ENCODE results near the gene ALPK3.

The ALPK3 gene

GRCh38 chr15:84783493-84784251, 33.5 kb upstream of the ALPK3 start:
- peaks cover 36 to 46% of the 10 kb centered on the region in 2 donors for H3K36me3 ChIP-seq (ENCODE audit: control insufficient read depth in 2 of 2, insufficient read depth in 2 of 2, low read length in 2 of 2)
- no peak overlapping the region for H3K4me3 ChIP-seq (ENCODE audit: low read length in 2 of 2)
- H3K9me3 ChIP-seq (ENCODE audit: control insufficient read depth in 2 of 2, low read length in 2 of 2): no peaks in the 10 kb centered on the region
- H3K27ac ChIP-seq (ENCODE audit: low read depth in 2 of 2, low read length in 2 of 2): no peak overlapping the region
- H3K9ac ChIP-seq (ENCODE audit: low read depth in 1 of 2, low read length in 2 of 2): no peak overlapping the region
- no peaks in the 10 kb centered on the region for H3K27me3 ChIP-seq (ENCODE audit: control insufficient read depth in 2 of 2, insufficient read depth in 2 of 2, low read length in 2 of 2)
- no peaks in the 10 kb centered on the region for H3K4me1 ChIP-seq (ENCODE audit: control insufficient read depth in 2 of 2, insufficient read depth in 2 of 2, low read length in 2 of 2)

- H3K4me3 ChIP-seq (ENCODE audit: low read length in 2 of 2): no peak overlapping the region
Observed at GRCh38 chr15:84784262-84784661, 32.9 kb upstream of the ALPK3 start.

GRCh38 chr15:84785053-84785452, 32.1 kb upstream of the ALPK3 start:
- Histone ChIP-seq H3K4me1 (ENCODE audit: control insufficient read depth in 2 of 2, insufficient read depth in 2 of 2, low read length in 2 of 2) (no peaks in the 10 kb centered on the region), H3K36me3 (ENCODE audit: control insufficient read depth in 2 of 2, insufficient read depth in 2 of 2, low read length in 2 of 2) (peaks cover 36 to 45% of the 10 kb centered on the region in 2 donors), H3K27ac (ENCODE audit: low read depth in 2 of 2, low read length in 2 of 2) (no peak overlapping the region)

More at GRCh38 chr15:84784262-84784661, 32.9 kb upstream of the ALPK3 start:
- Histone ChIP-seq H3K27ac (ENCODE audit: low read depth in 2 of 2, low read length in 2 of 2) (no peak overlapping the region), H3K9ac (ENCODE audit: low read depth in 1 of 2, low read length in 2 of 2) (no peak overlapping the region), H3K9me3 (ENCODE audit: control insufficient read depth in 2 of 2, low read length in 2 of 2) (no peaks in the 10 kb centered on the region), H3K36me3 (ENCODE audit: control insufficient read depth in 2 of 2, insufficient read depth in 2 of 2, low read length in 2 of 2) (peaks cover 36 to 45% of the 10 kb centered on the region in 2 donors), H3K4me1 (ENCODE audit: control insufficient read depth in 2 of 2, insufficient read depth in 2 of 2, low read length in 2 of 2) (no peaks in the 10 kb centered on the region), H3K27me3 (ENCODE audit: control insufficient read depth in 2 of 2, insufficient read depth in 2 of 2, low read length in 2 of 2) (no peaks in the 10 kb centered on the region)

DNA sequence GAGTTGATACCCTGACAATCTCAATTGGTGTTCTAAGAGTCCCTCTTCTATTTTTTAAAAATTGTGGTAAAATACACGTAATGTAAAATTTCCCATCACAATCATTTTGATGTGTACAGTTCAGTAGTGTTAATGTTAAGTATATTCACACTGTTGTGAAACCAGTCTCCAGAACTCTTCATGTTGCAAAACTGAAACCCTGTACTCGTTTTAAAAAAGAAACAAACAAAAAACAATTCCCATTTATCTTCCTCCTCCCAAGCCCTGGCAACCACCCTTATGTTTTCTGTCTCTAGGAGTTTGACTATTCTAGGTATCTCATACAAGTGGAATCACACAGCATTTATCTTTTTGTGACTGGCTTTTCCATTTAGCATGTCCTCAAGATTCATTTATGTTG, 28.7 kb upstream of the ALPK3 start:
- H3K27ac ChIP-seq (ENCODE audit: low read depth in 2 of 2, low read length in 2 of 2): no peak overlapping the region
- H3K4me3 ChIP-seq (ENCODE audit: low read length in 2 of 2): no peak overlapping the region
- H3K27me3 ChIP-seq (ENCODE audit: control insufficient read depth in 2 of 2, insufficient read depth in 2 of 2, low read length in 2 of 2): no peaks in the 10 kb centered on the region
- peaks cover 42 to 55% of the 10 kb centered on the region in 2 donors for H3K36me3 ChIP-seq (ENCODE audit: control insufficient read depth in 2 of 2, insufficient read depth in 2 of 2, low read length in 2 of 2)
- H3K9ac ChIP-seq (ENCODE audit: low read depth in 1 of 2, low read length in 2 of 2): no peak overlapping the region
- H3K9me3 ChIP-seq (ENCODE audit: control insufficient read depth in 2 of 2, low read length in 2 of 2): no peaks in the 10 kb centered on the region
- H3K4me1 ChIP-seq (ENCODE audit: control insufficient read depth in 2 of 2, insufficient read depth in 2 of 2, low read length in 2 of 2): no peaks in the 10 kb centered on the region

More at GRCh38 chr15:84785053-84785452, 32.1 kb upstream of the ALPK3 start:
- no peaks in the 10 kb centered on the region for H3K27me3 ChIP-seq (ENCODE audit: control insufficient read depth in 2 of 2, insufficient read depth in 2 of 2, low read length in 2 of 2)
- no peak overlapping the region for H3K4me3 ChIP-seq (ENCODE audit: low read length in 2 of 2)
- H3K9me3 ChIP-seq (ENCODE audit: control insufficient read depth in 2 of 2, low read length in 2 of 2): no peaks in the 10 kb centered on the region
- H3K9ac ChIP-seq (ENCODE audit: low read depth in 1 of 2, low read length in 2 of 2): no peak overlapping the region

GRCh38 chr15:84789762-84790161, 27.4 kb upstream of the ALPK3 start:
- H3K9ac ChIP-seq (ENCODE audit: low read depth in 1 of 2, low read length in 2 of 2): no peak overlapping the region
- peaks cover 32 to 44% of the 10 kb centered on the region in 2 donors for H3K36me3 ChIP-seq (ENCODE audit: control insufficient read depth in 2 of 2, insufficient read depth in 2 of 2, low read length in 2 of 2)
- no peaks in the 10 kb centered on the region for H3K4me1 ChIP-seq (ENCODE audit: control insufficient read depth in 2 of 2, insufficient read depth in 2 of 2, low read length in 2 of 2)
- no peaks in the 10 kb centered on the region for H3K27me3 ChIP-seq (ENCODE audit: control insufficient read depth in 2 of 2, insufficient read depth in 2 of 2, low read length in 2 of 2)
- no peak overlapping the region for H3K27ac ChIP-seq (ENCODE audit: low read depth in 2 of 2, low read length in 2 of 2)
- H3K4me3 ChIP-seq (ENCODE audit: low read length in 2 of 2): no peak overlapping the region
- H3K9me3 ChIP-seq (ENCODE audit: control insufficient read depth in 2 of 2, low read length in 2 of 2): no peaks in the 10 kb centered on the region

- Histone ChIP-seq H3K36me3 (ENCODE audit: control insufficient read depth in 2 of 2, insufficient read depth in 2 of 2, low read length in 2 of 2) (peaks cover 31 to 37% of the 10 kb centered on the region in 2 donors), H3K9ac (ENCODE audit: low read depth in 1 of 2, low read length in 2 of 2) (no peak overlapping the region), H3K4me1 (ENCODE audit: control insufficient read depth in 2 of 2, insufficient read depth in 2 of 2, low read length in 2 of 2) (no peaks in the 10 kb centered on the region), H3K27ac (ENCODE audit: low read depth in 2 of 2, low read length in 2 of 2) (no peak overlapping the region), H3K4me3 (ENCODE audit: low read length in 2 of 2) (no peak overlapping the region), H3K9me3 (ENCODE audit: control insufficient read depth in 2 of 2, low read length in 2 of 2) (no peaks in the 10 kb centered on the region), H3K27me3 (ENCODE audit: control insufficient read depth in 2 of 2, insufficient read depth in 2 of 2, low read length in 2 of 2) (no peaks in the 10 kb centered on the region)
Observed at GRCh38 chr15:84790676-84791075, 26.5 kb upstream of the ALPK3 start.

- no peak overlapping the region for H3K27ac ChIP-seq (ENCODE audit: low read depth in 2 of 2, low read length in 2 of 2)
- no peak overlapping the region for H3K4me3 ChIP-seq (ENCODE audit: low read length in 2 of 2)
- peaks cover 30 to 36% of the 10 kb centered on the region in 2 donors for H3K36me3 ChIP-seq (ENCODE audit: control insufficient read depth in 2 of 2, insufficient read depth in 2 of 2, low read length in 2 of 2)
- H3K9ac ChIP-seq (ENCODE audit: low read depth in 1 of 2, low read length in 2 of 2): no peak overlapping the region
- no peaks in the 10 kb centered on the region for H3K9me3 ChIP-seq (ENCODE audit: control insufficient read depth in 2 of 2, low read length in 2 of 2)
- H3K4me1 ChIP-seq (ENCODE audit: control insufficient read depth in 2 of 2, insufficient read depth in 2 of 2, low read length in 2 of 2): no peaks in the 10 kb centered on the region
- no peaks in the 10 kb centered on the region for H3K27me3 ChIP-seq (ENCODE audit: control insufficient read depth in 2 of 2, insufficient read depth in 2 of 2, low read length in 2 of 2)
Observed at GRCh38 chr15:84791763-84792162, 25.4 kb upstream of the ALPK3 start.

DNA sequence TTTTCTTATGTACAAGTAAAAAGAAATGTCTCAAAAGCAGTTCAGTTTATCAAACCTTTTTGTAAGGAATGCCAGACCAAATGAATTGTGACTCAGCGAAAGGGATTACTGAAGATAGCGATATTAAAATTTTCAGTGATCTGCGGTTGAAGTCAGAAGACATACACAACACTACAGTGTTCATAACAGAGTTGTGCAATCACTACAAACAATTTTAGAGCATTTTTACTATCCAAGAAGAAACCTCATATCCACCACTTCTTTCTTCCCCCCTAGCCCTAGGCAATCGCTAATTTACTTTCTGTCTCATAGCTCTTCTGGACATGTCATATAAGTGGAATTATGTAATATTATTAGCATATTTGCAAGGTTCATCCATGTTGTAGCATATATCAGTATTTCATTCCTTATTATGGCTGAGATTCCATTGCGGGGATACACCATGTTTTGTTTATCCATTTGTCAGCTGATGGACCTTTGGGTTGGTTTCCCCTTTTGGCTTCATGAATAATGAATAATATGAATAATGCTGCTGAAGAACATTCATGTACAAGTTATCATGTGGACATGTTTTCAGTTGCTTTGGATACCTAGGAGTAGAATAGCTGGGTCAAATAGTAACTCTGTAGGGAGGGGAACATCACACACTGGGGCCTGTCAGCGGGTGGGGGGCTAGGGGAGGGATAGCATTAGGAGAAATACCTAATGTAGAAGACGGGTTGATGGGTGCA, 23.6 kb upstream of the ALPK3 start:
- Histone ChIP-seq H3K36me3 (ENCODE audit: control insufficient read depth in 2 of 2, insufficient read depth in 2 of 2, low read length in 2 of 2) (peaks cover 40 to 48% of the 10 kb centered on the region in 2 donors), H3K27ac (ENCODE audit: low read depth in 2 of 2, low read length in 2 of 2) (no peak overlapping the region), H3K9ac (ENCODE audit: low read depth in 1 of 2, low read length in 2 of 2) (no peak overlapping the region)

GRCh38 chr15:84794162-84794547, 23.0 kb upstream of the ALPK3 start:
- H3K4me3 ChIP-seq (ENCODE audit: low read length in 2 of 2): no peak overlapping the region
- no peaks in the 10 kb centered on the region for H3K9me3 ChIP-seq (ENCODE audit: control insufficient read depth in 2 of 2, low read length in 2 of 2)
- H3K36me3 ChIP-seq (ENCODE audit: control insufficient read depth in 2 of 2, insufficient read depth in 2 of 2, low read length in 2 of 2): peaks cover 46 to 54% of the 10 kb centered on the region in 2 donors
- no peaks in the 10 kb centered on the region for H3K27me3 ChIP-seq (ENCODE audit: control insufficient read depth in 2 of 2, insufficient read depth in 2 of 2, low read length in 2 of 2)
- H3K4me1 ChIP-seq (ENCODE audit: control insufficient read depth in 2 of 2, insufficient read depth in 2 of 2, low read length in 2 of 2): no peaks in the 10 kb centered on the region
- no peak overlapping the region for H3K27ac ChIP-seq (ENCODE audit: low read depth in 2 of 2, low read length in 2 of 2)
- no peak overlapping the region for H3K9ac ChIP-seq (ENCODE audit: low read depth in 1 of 2, low read length in 2 of 2)

More for the DNA sequence above, 23.6 kb upstream of the ALPK3 start:
- no peaks in the 10 kb centered on the region for H3K9me3 ChIP-seq (ENCODE audit: control insufficient read depth in 2 of 2, low read length in 2 of 2)
- H3K27me3 ChIP-seq (ENCODE audit: control insufficient read depth in 2 of 2, insufficient read depth in 2 of 2, low read length in 2 of 2): no peaks in the 10 kb centered on the region
- no peak overlapping the region for H3K4me3 ChIP-seq (ENCODE audit: low read length in 2 of 2)
- no peaks in the 10 kb centered on the region for H3K4me1 ChIP-seq (ENCODE audit: control insufficient read depth in 2 of 2, insufficient read depth in 2 of 2, low read length in 2 of 2)

GRCh38 chr15:84795186-84795585, 22.0 kb upstream of the ALPK3 start:
- no peak overlapping the region for H3K4me3 ChIP-seq (ENCODE audit: low read length in 2 of 2)
- H3K27ac ChIP-seq (ENCODE audit: low read depth in 2 of 2, low read length in 2 of 2): no peak overlapping the region
- H3K36me3 ChIP-seq (ENCODE audit: control insufficient read depth in 2 of 2, insufficient read depth in 2 of 2, low read length in 2 of 2): peaks cover 56 to 64% of the 10 kb centered on the region in 2 donors
- H3K27me3 ChIP-seq (ENCODE audit: control insufficient read depth in 2 of 2, insufficient read depth in 2 of 2, low read length in 2 of 2): no peaks in the 10 kb centered on the region
- no peaks in the 10 kb centered on the region for H3K9me3 ChIP-seq (ENCODE audit: control insufficient read depth in 2 of 2, low read length in 2 of 2)
- H3K4me1 ChIP-seq (ENCODE audit: control insufficient read depth in 2 of 2, insufficient read depth in 2 of 2, low read length in 2 of 2): no peaks in the 10 kb centered on the region
- no peak overlapping the region for H3K9ac ChIP-seq (ENCODE audit: low read depth in 1 of 2, low read length in 2 of 2)

All from mucosa of rectum (tissue), 2 donors.